GM12864 (cell line): Measurements from ENCODE around the gene ADAMTS9.

Source experiments
- DNase-seq: peaks from one replicate; pipeline ENCODE4 v3.0.0-alpha.2; 2011; ENCODE audit warnings: low read depth
- H3K4me3 ChIP-seq: 2 replicates; pipeline ENCODE4 v1.5.1; 2011; ENCODE audit warnings: mild to moderate bottlenecking, low read depth, low read length, control low read depth
- TF ChIP-seq, protein P1 (sequence below): IDR thresholded peaks from 2 replicates; pipeline ENCODE4 v1.5.1; 2011; ENCODE audit warnings: low read depth, mild to moderate bottlenecking, moderate library complexity, low read length, control low read depth, inconsistent platforms; ENCODE audit errors: missing control alignments

The ADAMTS9 gene, protein sequence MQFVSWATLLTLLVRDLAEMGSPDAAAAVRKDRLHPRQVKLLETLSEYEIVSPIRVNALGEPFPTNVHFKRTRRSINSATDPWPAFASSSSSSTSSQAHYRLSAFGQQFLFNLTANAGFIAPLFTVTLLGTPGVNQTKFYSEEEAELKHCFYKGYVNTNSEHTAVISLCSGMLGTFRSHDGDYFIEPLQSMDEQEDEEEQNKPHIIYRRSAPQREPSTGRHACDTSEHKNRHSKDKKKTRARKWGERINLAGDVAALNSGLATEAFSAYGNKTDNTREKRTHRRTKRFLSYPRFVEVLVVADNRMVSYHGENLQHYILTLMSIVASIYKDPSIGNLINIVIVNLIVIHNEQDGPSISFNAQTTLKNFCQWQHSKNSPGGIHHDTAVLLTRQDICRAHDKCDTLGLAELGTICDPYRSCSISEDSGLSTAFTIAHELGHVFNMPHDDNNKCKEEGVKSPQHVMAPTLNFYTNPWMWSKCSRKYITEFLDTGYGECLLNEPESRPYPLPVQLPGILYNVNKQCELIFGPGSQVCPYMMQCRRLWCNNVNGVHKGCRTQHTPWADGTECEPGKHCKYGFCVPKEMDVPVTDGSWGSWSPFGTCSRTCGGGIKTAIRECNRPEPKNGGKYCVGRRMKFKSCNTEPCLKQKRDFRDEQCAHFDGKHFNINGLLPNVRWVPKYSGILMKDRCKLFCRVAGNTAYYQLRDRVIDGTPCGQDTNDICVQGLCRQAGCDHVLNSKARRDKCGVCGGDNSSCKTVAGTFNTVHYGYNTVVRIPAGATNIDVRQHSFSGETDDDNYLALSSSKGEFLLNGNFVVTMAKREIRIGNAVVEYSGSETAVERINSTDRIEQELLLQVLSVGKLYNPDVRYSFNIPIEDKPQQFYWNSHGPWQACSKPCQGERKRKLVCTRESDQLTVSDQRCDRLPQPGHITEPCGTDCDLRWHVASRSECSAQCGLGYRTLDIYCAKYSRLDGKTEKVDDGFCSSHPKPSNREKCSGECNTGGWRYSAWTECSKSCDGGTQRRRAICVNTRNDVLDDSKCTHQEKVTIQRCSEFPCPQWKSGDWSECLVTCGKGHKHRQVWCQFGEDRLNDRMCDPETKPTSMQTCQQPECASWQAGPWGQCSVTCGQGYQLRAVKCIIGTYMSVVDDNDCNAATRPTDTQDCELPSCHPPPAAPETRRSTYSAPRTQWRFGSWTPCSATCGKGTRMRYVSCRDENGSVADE (N-terminal part only)

DNA sequence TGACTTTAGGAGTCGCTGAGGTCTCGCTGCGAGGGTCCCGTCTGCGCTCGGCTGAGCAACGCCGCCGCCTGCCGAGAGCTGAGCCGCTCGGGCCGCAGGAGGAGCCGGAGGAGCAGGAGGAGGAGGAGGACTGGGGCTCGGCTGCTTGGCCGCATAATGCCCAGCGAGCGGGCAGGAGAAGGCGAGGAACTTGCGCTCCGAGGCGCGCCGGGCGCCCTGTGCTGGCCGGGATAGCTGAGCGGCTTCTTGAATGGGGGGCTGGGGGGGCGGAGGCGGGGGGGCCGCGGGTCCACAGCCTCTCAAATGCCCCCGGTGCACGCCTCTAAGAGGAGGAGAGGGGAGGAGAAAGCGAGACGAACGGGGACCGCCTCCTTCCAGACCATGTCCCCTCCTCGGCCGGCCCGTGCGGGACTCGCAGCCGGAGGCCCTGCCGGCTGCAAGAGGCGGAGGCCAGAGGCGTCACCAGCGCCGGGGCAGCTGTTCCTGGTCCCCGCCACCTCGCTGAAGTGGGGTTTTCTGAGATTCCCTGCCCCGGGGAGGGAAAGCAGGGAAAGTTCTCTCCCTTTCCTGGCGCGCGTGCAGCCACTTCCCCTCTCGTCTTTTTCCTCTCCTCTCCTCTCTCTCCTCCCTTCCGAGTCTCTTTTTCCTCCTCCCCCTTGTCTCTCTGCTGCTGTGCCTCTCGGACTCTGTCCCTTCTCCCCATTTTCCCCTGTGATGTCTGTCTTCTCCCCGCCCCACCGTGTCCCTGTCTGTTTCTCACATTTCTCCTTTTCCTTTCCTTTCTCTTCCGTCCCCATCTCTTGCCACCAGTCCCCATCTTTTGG is at the start of gene ADAMTS9:
TSS of gene ADAMTS9 (minus strand) at position 220 of the 824 bp plus-strand sequence. CDS start 343 bp downstream, outside the sequence.
- no peak within 1 kb of the TSS for H3K4me3 ChIP-seq
- no peak for DNase-seq
- TF ChIP-seq, protein P1, sequence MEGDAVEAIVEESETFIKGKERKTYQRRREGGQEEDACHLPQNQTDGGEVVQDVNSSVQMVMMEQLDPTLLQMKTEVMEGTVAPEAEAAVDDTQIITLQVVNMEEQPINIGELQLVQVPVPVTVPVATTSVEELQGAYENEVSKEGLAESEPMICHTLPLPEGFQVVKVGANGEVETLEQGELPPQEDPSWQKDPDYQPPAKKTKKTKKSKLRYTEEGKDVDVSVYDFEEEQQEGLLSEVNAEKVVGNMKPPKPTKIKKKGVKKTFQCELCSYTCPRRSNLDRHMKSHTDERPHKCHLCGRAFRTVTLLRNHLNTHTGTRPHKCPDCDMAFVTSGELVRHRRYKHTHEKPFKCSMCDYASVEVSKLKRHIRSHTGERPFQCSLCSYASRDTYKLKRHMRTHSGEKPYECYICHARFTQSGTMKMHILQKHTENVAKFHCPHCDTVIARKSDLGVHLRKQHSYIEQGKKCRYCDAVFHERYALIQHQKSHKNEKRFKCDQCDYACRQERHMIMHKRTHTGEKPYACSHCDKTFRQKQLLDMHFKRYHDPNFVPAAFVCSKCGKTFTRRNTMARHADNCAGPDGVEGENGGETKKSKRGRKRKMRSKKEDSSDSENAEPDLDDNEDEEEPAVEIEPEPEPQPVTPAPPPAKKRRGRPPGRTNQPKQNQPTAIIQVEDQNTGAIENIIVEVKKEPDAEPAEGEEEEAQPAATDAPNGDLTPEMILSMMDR: no peak

DNA sequence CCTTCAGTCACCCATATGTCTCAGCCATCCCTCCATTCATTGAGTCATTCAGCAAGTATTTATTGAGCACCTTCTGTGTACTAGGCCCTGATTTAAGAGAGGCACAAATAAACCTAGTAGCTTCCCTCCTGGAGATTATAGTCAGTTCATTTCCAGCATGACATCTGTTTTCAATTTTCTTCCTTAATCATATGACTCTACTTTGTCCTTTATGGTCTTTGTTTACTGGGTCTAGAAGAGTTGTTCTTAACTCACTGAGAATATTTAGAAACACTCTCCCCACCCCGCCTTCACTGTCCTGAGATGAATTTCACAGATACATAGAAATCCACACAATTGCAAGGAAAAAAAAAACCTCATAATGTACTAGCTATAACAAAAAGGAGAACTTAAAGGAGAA is 44.8 kb upstream of the ADAMTS9 start:
- DNase-seq: no peak
- H3K4me3 ChIP-seq: no peak overlapping the region
- TF ChIP-seq, protein P1: no peak

DNA sequence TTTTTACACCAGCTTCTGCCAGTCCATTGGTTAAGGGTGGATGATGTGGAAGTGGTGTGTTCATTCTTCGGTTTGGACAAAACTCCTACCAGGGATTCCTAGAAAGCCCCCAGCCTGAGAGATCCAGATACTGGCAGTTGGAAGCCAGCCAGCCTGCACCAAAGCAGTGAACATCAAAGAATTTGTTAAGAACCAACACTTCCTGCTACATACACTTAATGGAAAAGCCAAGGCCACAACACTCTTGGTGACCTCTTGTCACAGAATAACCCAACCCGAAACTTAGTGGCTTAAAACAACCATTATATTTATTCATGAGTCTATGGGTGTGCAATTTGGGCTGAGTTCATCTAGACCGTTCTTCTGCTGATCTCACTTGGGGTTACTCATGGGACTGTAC is 42.9 kb upstream of the ADAMTS9 start:
- no peak for DNase-seq
- no peak overlapping the region for H3K4me3 ChIP-seq
- TF ChIP-seq, protein P1: no peak

DNA sequence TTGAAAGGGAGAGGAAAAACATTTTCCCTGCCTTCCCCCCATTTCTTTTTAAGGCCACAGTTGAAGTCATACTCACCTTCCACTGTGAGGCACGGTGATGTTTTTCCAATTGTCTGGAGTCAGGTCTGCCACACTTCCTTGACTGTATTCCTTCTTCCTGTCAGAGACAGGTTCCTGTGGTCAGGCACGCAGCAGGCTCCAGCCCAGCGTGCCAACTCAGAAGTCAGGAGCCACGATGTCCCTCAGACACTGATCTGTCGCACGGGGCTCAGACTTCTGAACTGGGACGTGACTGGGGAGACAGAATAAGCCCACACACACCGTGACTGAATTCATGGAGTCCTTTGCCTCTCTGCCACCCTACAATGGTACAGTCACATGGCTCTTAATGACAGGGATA is 41.2 kb upstream of the ADAMTS9 start:
- TF ChIP-seq, protein P1: no peak
- DNase-seq: no peak
- H3K4me3 ChIP-seq: no peak overlapping the region

DNA sequence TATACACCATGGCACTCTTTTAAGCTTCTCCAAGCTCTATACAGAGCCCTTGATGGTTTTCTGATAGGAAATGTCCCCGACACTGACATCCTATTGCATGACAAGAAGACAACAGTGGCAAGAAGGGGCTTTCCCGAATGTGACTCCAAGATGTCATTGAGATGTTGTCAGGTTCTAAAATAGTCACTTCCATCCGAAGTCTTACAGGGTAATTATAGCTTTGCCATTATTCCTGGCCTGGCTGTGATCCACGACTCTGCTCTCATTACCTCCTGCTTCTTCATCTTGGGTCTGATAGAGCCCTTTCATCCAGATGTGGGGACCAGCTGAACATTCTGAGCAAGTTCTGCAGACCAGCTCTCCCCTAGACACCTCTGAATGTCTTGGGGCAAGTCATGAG is 40.6 kb upstream of the ADAMTS9 start:
- no peak overlapping the region for H3K4me3 ChIP-seq
- TF ChIP-seq, protein P1: no peak
- DNase-seq: no peak
